ENCODE measurements around the gene ATF4. TPM values are rescaled to one million over a fixed set of nuclear protein-coding genes. Genes with fewer than 3 reads are reported as not detected.

The ATF4 gene
- total and polyA plus RNA-seq, 2 donors (not counting 3 experiments of a cell fraction or from before 2014, with no cell fraction given), result 312 to 668 TPM

DNA sequence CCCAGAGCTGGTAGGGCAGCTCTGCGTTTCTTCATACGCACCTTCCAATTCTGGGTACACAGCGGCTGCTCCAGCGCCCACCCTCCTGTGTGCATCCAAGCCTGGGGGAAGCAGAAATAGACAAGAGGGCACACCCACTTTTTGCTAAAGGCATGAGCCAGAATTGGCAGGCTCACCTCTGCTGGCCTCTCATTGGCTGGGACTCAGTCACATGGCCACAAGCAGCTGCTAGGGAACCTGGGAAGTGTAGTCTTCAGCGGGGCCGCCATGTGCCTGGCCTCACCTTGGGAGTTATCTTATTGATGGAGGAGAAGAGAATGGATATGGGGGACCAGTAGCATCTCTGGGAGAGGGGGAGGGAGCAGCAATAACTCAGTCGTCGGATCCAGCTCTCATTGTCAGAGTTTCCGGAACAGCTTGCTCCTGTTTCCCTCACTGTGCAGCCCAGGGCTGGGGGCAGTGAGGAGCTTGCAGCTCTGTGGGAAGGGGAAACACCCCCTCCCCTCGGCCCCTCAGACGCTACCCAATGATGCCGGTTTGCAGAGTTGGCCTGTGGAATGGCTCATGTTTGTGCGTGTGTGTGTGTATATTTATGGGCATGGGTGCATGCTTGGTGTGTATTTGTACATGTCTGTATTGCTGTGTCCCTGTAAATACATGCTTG, 30.1 kb upstream of the ATF4 start:
- FAIRE-seq (peak; percentile 99), DNase-seq (ENCODE audit: low read depth, low spot score) (peak; percentile 60)
- peak overlapping the region; percentile 64 for H2AFZ ChIP-seq (ENCODE audit: low read depth, low read length)
- H3K4me3 ChIP-seq (replicated peaks in 1 of 3; ENCODE audit: insufficient read depth in 1 of 3, low read depth in 1 of 3, low read length in 3 of 3), result no peak overlapping the region
- H4K20me1 ChIP-seq (replicated peaks; ENCODE audit: control insufficient read depth, extremely low read depth, insufficient read depth, low read length), result no peaks in the 10 kb centered on the region
- no TSS peak for BruUV-seq (replicated peaks)
- no peaks in the 10 kb centered on the region for H3K9me3 ChIP-seq (replicated peaks; ENCODE audit: control insufficient read depth, insufficient read depth, low read length)
- H3K36me3 ChIP-seq (ENCODE audit: control insufficient read depth in 2 of 2, extremely low read depth in 1 of 2, insufficient read depth in 2 of 2, low read length in 2 of 2), result no peaks in the 10 kb centered on the region
- no peaks in the 10 kb centered on the region for H3K4me1 ChIP-seq (ENCODE audit: control insufficient read depth, extremely low read depth, insufficient read depth, low read length)
- CTCF ChIA-PET, result interaction anchor here (0.5 to 6.7 kb wide), 7 partner anchors 12 to 546 kb away, joined by 3 to 197 read pairs (median 4); partner anchors contain the start of gene RPS19BP1
- no peaks in the 10 kb centered on the region for H3K9me1 ChIP-seq (replicated peaks; ENCODE audit: control insufficient read depth, extremely low read depth, insufficient read depth, low read length)
- H3K9ac ChIP-seq (replicated peaks; ENCODE audit: extremely low read depth, insufficient read depth, low read length), result no peak overlapping the region
- H3K27ac ChIP-seq (ENCODE audit: insufficient read depth, low read depth, low read length), result no peak overlapping the region
- dilution Hi-C loops (cut with MboI; ENCODE audit: extremely low pct_ligation_motif_present, low sequenced_read_pairs) (no loop called here), intact Hi-C loops (cut with micrococcal nuclease) (loop anchor here (10.0 kb wide), 1 partner anchor 145 kb away; the partner anchor contains the start of gene SYNGR1)
- TF ChIP-seq FOS (IDR thresholded peaks at IDR 0.05; ENCODE audit: borderline replicate concordance, insufficient read depth, low read length), result no peak
- TF ChIP-seq GATA2 (IDR thresholded peaks at IDR 0.05; ENCODE audit: insufficient read depth, insufficient read length, low read depth, low read length), result no peak
- TF ChIP-seq POLR2AphosphoS5 (IDR thresholded peaks at IDR 0.05; ENCODE audit: insufficient read depth, low read depth, low read length), result no peak
- TF ChIP-seq, protein P1, sequence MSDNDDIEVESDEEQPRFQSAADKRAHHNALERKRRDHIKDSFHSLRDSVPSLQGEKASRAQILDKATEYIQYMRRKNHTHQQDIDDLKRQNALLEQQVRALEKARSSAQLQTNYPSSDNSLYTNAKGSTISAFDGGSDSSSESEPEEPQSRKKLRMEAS (IDR thresholded peaks at IDR 0.05; ENCODE audit: insufficient read depth, insufficient read length), result peak; percentile 92
- TF ChIP-seq JUN (IDR thresholded peaks at IDR 0.05; ENCODE audit: borderline replicate concordance, insufficient read depth, insufficient read length, low read depth), result no peak
- POLR2A ChIA-PET, result interaction anchor here (0.8 to 1.2 kb wide), 2 partner anchors 30 to 172 kb away, joined by 3 read pairs; no protein-coding TSS in a partner anchor
- no peak overlapping the region for H3K4me2 ChIP-seq (ENCODE audit: insufficient read depth, low read length)
- no peaks in the 10 kb centered on the region for H3K79me2 ChIP-seq (ENCODE audit: control insufficient read depth, insufficient read depth, low read length)
- H3K27me3 ChIP-seq (ENCODE audit: control insufficient read depth in 2 of 2, insufficient read depth in 2 of 2, low read length in 2 of 2), result no peaks in the 10 kb centered on the region
